Measurements from ENCODE around the gene SERPINB8. TPM values are rescaled to one million over a fixed set of nuclear protein-coding genes. Genes with fewer than 3 reads are reported as not detected.

SERPINB8 gene
- total and polyA plus RNA-seq, 9 of the 15 experiments (the other 6 are each of a cell fraction or from before 2014, with no cell fraction given) = 0.05 to 0.19 (median 0.09) TPM

- H3K27me3 ChIP-seq (ENCODE audit: control insufficient read depth in 2 of 2, insufficient read depth in 2 of 2, low read length in 2 of 2) = no peaks in the 10 kb centered on the region
- 5% methylated on average over 3 of the region's 3 CpGs for WGBS (ENCODE audit: insufficient coverage, low coverage, missing lambda C conversion rate)
- in situ Hi-C loops (cut with MboI) (no loop called here), intact Hi-C loops (cut with micrococcal nuclease) (no loop called here)
- no peaks in the 10 kb centered on the region for H3K9me3 ChIP-seq (replicated peaks; ENCODE audit: control insufficient read depth, insufficient read depth, low read depth, low read length)
- no peaks in the 10 kb centered on the region for H4K20me1 ChIP-seq (replicated peaks; ENCODE audit: control insufficient read depth, insufficient read depth, low read length)
- no peaks in the 10 kb centered on the region for H3K9me1 ChIP-seq (ENCODE audit: control insufficient read depth, insufficient read depth, low read length)
- H3K9ac ChIP-seq (ENCODE audit: insufficient read depth in 1 of 2, low read depth in 2 of 2, low read length in 2 of 2) = no peak overlapping the region
- ATAC-seq = no peak
- BruUV-seq (replicated peaks) = no TSS peak
- no peak for DNase-seq (ENCODE audit: extremely low read depth in 1 of 4, low spot score in 3 of 4)
- no peak for FAIRE-seq
- H3K79me2 ChIP-seq (ENCODE audit: control insufficient read depth, insufficient read depth, low read length) = no peaks in the 10 kb centered on the region
- H3K36me3 ChIP-seq (ENCODE audit: control insufficient read depth, insufficient read depth, low read length) = no peaks in the 10 kb centered on the region
- ChIA-PET CTCF (ENCODE audit: low intra/inter-chr PET ratio) (no interaction called here), POLR2A (no interaction called here)
- no peak overlapping the region for H3K4me2 ChIP-seq (ENCODE audit: insufficient read depth, low read length)
- no peak overlapping the region for H2AFZ ChIP-seq (ENCODE audit: low read depth, low read length)
- no peak overlapping the region for H3K4me3 ChIP-seq
- no peak for TF ChIP-seq RFX1 (IDR thresholded peaks at IDR 0.05)
- TF ChIP-seq NFIX (CRISPR knock-in tag; IDR thresholded peaks at IDR 0.05; ENCODE audit: low read depth) = no peak
- no peak for TF ChIP-seq ZBTB1 (CRISPR knock-in tag; IDR thresholded peaks at IDR 0.05; ENCODE audit: borderline replicate concordance, low read depth)
- no peak overlapping the region for H3K27ac ChIP-seq (ENCODE audit: extremely low read depth, low read depth, low read length)
- H3K4me1 ChIP-seq (replicated peaks in 1 of 2; ENCODE audit: control insufficient read depth in 2 of 2, insufficient read depth in 2 of 2, low read length in 2 of 2) = no peaks in the 10 kb centered on the region
Measured at GRCh38 chr18:64031411-64031810, 61.5 kb downstream of the SERPINB8 start.

- ChIA-PET CTCF (ENCODE audit: low intra/inter-chr PET ratio) (no interaction called here), POLR2A (no interaction called here)
- Histone ChIP-seq H3K27me3 (ENCODE audit: control insufficient read depth in 2 of 2, insufficient read depth in 2 of 2, low read length in 2 of 2) (no peaks in the 10 kb centered on the region), H3K4me3 (no peak overlapping the region), H2AFZ (ENCODE audit: low read depth, low read length) (no peak overlapping the region), H3K36me3 (ENCODE audit: control insufficient read depth, insufficient read depth, low read length) (no peaks in the 10 kb centered on the region), H3K4me1 (replicated peaks in 1 of 2; ENCODE audit: control insufficient read depth in 2 of 2, insufficient read depth in 2 of 2, low read length in 2 of 2) (no peaks in the 10 kb centered on the region), H3K79me2 (ENCODE audit: control insufficient read depth, insufficient read depth, low read length) (no peaks in the 10 kb centered on the region), H3K9me1 (ENCODE audit: control insufficient read depth, insufficient read depth, low read length) (no peaks in the 10 kb centered on the region), H3K9ac (ENCODE audit: insufficient read depth in 1 of 2, low read depth in 2 of 2, low read length in 2 of 2) (no peak overlapping the region), H3K4me2 (ENCODE audit: insufficient read depth, low read length) (no peak overlapping the region), H3K27ac (ENCODE audit: extremely low read depth, low read depth, low read length) (no peak overlapping the region), H4K20me1 (replicated peaks; ENCODE audit: control insufficient read depth, insufficient read depth, low read length) (no peaks in the 10 kb centered on the region), H3K9me3 (replicated peaks; ENCODE audit: control insufficient read depth, insufficient read depth, low read depth, low read length) (no peaks in the 10 kb centered on the region)
- no TSS peak for BruUV-seq (replicated peaks)
- TF ChIP-seq EP300 (IDR thresholded peaks at IDR 0.05; ENCODE audit: low read length) (no peak), PURB (CRISPR knock-in tag; IDR thresholded peaks at IDR 0.05; ENCODE audit: low read depth) (no peak), TFAM (CRISPR knock-in tag; conservative IDR thresholded peaks at IDR 0.05) (no peak), ZNF586 (CRISPR knock-in tag; conservative IDR thresholded peaks at IDR 0.05) (no peak), ZZZ3 (IDR thresholded peaks at IDR 0.05) (no peak), ZNF232 (CRISPR knock-in tag; IDR thresholded peaks at IDR 0.05) (no peak), ZNF655 (CRISPR knock-in tag; IDR thresholded peaks at IDR 0.05) (no peak), ZFP30 (CRISPR knock-in tag; IDR thresholded peaks at IDR 0.05; ENCODE audit: borderline replicate concordance) (no peak), THAP12 (CRISPR knock-in tag; IDR thresholded peaks at IDR 0.05) (no peak)
- DNase-seq (ENCODE audit: extremely low read depth in 1 of 4, low spot score in 3 of 4) (no peak), FAIRE-seq (no peak), ATAC-seq (no peak)
- intact Hi-C loops (cut with micrococcal nuclease) (no loop called here), in situ Hi-C loops (cut with MboI) (no loop called here)
- WGBS (ENCODE audit: insufficient coverage, low coverage, missing lambda C conversion rate) = 0% methylated on average over 6 of the region's 6 CpGs
Measured at GRCh38 chr18:64032312-64032711, 62.4 kb downstream of the SERPINB8 start.
